K562 (cell line): ENCODE results near the gene JPH3. TPM values are rescaled to one million over a fixed set of nuclear protein-coding genes. Genes with fewer than 3 reads are reported as not detected.

Source experiments
- ATAC-seq: fragments of 200-7000 bp; cut with Tn5 transposase; 3 replicates; pipeline ENCODE4 v1.9.1; 2020; ENCODE audit warnings: moderate library complexity
- BruUV-seq: library from RNA; stranded (reverse); fragments of 400-500 nt; replicated peaks from 2 replicates; lab custom pipeline; 2021; lab: Mats Ljungman, UMichigan
- CTCF ChIA-PET: fragments of 300-600 bp; formaldehyde crosslinking; extraction: SDS; loops from one replicate; lab custom pipeline; 2021; ENCODE audit warnings: low intra/inter-chr PET ratio; lab: Yijun Ruan, JAX
- POLR2A ChIA-PET: fragments of 300-600, 350-650 bp; sonication (Branson Sonifier 250); formaldehyde crosslinking; extraction: SDS; loops from one replicate; lab custom pipeline; 2021; ENCODE audit warnings: antibody characterized with exemption, inconsistent platforms; lab: Yijun Ruan, JAX
- DNase-seq, 4 experiments: peaks; one replicate each; pipeline versions ENCODE4 v3.0.0 to v3.0.0-alpha.2; 2011 to 2018; ENCODE audit warnings: low spot score in 3 of 4, mixed read lengths in 3 of 4; ENCODE audit errors: extremely low read depth in 1 of 4
- FAIRE-seq: peaks from 2 replicates; lab custom pipeline; 2011; peaks lifted over from hg19 to GRCh38; lab: Jason Lieb, UNC
- H2AFZ ChIP-seq: 2 replicates; pipeline ENCODE4 v1.6.0; 2011; ENCODE audit warnings: low read depth, low read length, control low read depth, inconsistent platforms
- H3K27ac ChIP-seq: fragments of 200-600 bp; 3 replicates; pipeline ENCODE4 v1.8.0; 2011; ENCODE audit warnings: low read depth, mild to moderate bottlenecking, control low read depth, inconsistent platforms, low read length, moderate library complexity, mixed read lengths; ENCODE audit errors: extremely low read depth
- H3K27me3 ChIP-seq, 2 experiments: fragments of 300-600 bp in 1 of 2; 2 replicates in 1 of 2; 3 replicates in 1 of 2; pipeline versions ENCODE4 v1.6.0 to v1.8.0; 2011; ENCODE audit warnings: inconsistent platforms in 2 of 2, low read length in 2 of 2, mild to moderate bottlenecking in 1 of 2, mixed read lengths in 1 of 2, moderate library complexity in 1 of 2; ENCODE audit not compliant: control insufficient read depth in 2 of 2, insufficient read depth in 2 of 2
- H3K36me3 ChIP-seq: fragments of 300-600 bp; 3 replicates; pipeline ENCODE4 v1.8.0; 2011; ENCODE audit warnings: mild to moderate bottlenecking, low read length, inconsistent platforms; ENCODE audit not compliant: control insufficient read depth, insufficient read depth
- H3K4me1 ChIP-seq, 2 experiments: fragments of 200-600 bp in 1 of 2; replicated peaks in 1 of 2; 2 replicates in 1 of 2; 3 replicates in 1 of 2; pipeline versions ENCODE4 v1.5.1 to v1.8.0; 2011; ENCODE audit warnings: inconsistent platforms in 2 of 2, low read length in 2 of 2, mild to moderate bottlenecking in 1 of 2, mixed read lengths in 1 of 2, moderate library complexity in 1 of 2; ENCODE audit not compliant: control insufficient read depth in 2 of 2, insufficient read depth in 2 of 2
- H3K4me2 ChIP-seq: 2 replicates; pipeline ENCODE4 v1.6.1; 2011; ENCODE audit warnings: low read length, control low read depth, inconsistent platforms, mixed read lengths; ENCODE audit not compliant: insufficient read depth
- H3K4me3 ChIP-seq: fragments of 200-600 bp; sonication (generic), shearing (Covaris generic); 2 replicates; pipeline ENCODE4 v1.5.1; 2016; ENCODE audit warnings: control low read depth, inconsistent platforms
- H3K79me2 ChIP-seq: fragments of 200-600 bp; 3 replicates; pipeline ENCODE4 v1.8.0; 2011; ENCODE audit warnings: low read length, inconsistent platforms; ENCODE audit not compliant: control insufficient read depth, insufficient read depth
- H3K9ac ChIP-seq, 2 experiments: 2 replicates each; pipeline versions ENCODE4 v1.6.0 to v1.6.1; 2011; ENCODE audit warnings: low read depth in 2 of 2, low read length in 2 of 2, control low read depth in 1 of 2, inconsistent platforms in 1 of 2, mild to moderate bottlenecking in 1 of 2, mixed read lengths in 1 of 2; ENCODE audit not compliant: insufficient read depth in 1 of 2
- H3K9me1 ChIP-seq: one replicate; pipeline ENCODE4 v1.6.0; 2011; ENCODE audit warnings: inconsistent platforms, mild to moderate bottlenecking, low read length, moderate library complexity; ENCODE audit not compliant: control insufficient read depth, insufficient read depth
- H3K9me3 ChIP-seq: replicated peaks from 2 replicates; pipeline ENCODE4 v1.5.1; 2011; ENCODE audit warnings: low read depth, low read length, inconsistent platforms; ENCODE audit not compliant: control insufficient read depth, insufficient read depth
- H4K20me1 ChIP-seq: replicated peaks from 2 replicates; pipeline ENCODE4 v1.6.1; 2011; ENCODE audit warnings: low read length, inconsistent platforms, mixed read lengths; ENCODE audit not compliant: control insufficient read depth, insufficient read depth
- CCNT2 ChIP-seq: IDR thresholded peaks from 2 replicates; pipeline ENCODE4 v1.6.1; 2011; ENCODE audit warnings: borderline replicate concordance, low read depth, mild to moderate bottlenecking, moderate library complexity, mixed read lengths, low read length; ENCODE audit not compliant: insufficient read length; ENCODE audit errors: extremely low read depth
- EZH2 ChIP-seq: IDR thresholded peaks from 2 replicates; pipeline ENCODE4 v1.6.1; 2012; ENCODE audit warnings: low read depth, mild to moderate bottlenecking, inconsistent platforms, low read length, borderline replicate concordance
- HNRNPL ChIP-seq: fragments of 200-400 bp; formaldehyde crosslinking; IDR thresholded peaks from 2 replicates; pipeline ENCODE4 v1.6.1; 2017; ENCODE audit warnings: low read depth, mild to moderate bottlenecking, low read length
- KDM5B ChIP-seq: fragments of 200-600 bp; sonication (generic); IDR thresholded peaks from 2 replicates; pipeline ENCODE4 v1.6.1; 2012; ENCODE audit warnings: low read depth, mild to moderate bottlenecking, moderate library complexity, low read length, control low read depth, inconsistent platforms; ENCODE audit not compliant: insufficient replicate concordance
- NCOA2 ChIP-seq, 2 experiments: fragments of 450-650 bp; IDR thresholded peaks; 2 replicates each; pipeline ENCODE4 v1.6.1; 2018; ENCODE audit warnings: mild to moderate bottlenecking in 2 of 2, moderate library complexity in 1 of 2; ENCODE audit not compliant: partially characterized antibody in 2 of 2
- RCOR1 ChIP-seq, 2 experiments: IDR thresholded peaks; 2 replicates each; pipeline ENCODE4 v1.6.1; 2012; ENCODE audit warnings: low read depth in 2 of 2, low read length in 2 of 2, borderline replicate concordance in 1 of 2, improper control_type of control experiment in 1 of 2
- RREB1 ChIP-seq: fragments of 250-450 bp; sonication (Bioruptor Pico); IDR thresholded peaks from 2 replicates; pipeline ENCODE4 v1.4.0; 2020
- SAFB2 ChIP-seq: fragments of 200-400 bp; formaldehyde crosslinking; IDR thresholded peaks from 2 replicates; pipeline ENCODE4 v1.6.1; 2018; ENCODE audit warnings: borderline replicate concordance, low read length, low read depth, moderate library complexity; ENCODE audit not compliant: severe bottlenecking
- SMAD3 ChIP-seq: fragments of 450-650 bp; formaldehyde crosslinking; conservative IDR thresholded peaks from 2 replicates; pipeline ENCODE4 v1.4.0; 2020; ENCODE audit warnings: mild to moderate bottlenecking
- TCF3 ChIP-seq: sonication (generic); formaldehyde crosslinking; IDR thresholded peaks from 2 replicates; pipeline ENCODE4 v1.4.0; 2020; ENCODE audit warnings: mild to moderate bottlenecking, missing genetic modification reagents
- ZKSCAN8 ChIP-seq: fragments of 200-800 bp; sonication (Bioruptor generic); IDR thresholded peaks from 2 replicates; pipeline ENCODE4 v1.6.1; 2016; ENCODE audit warnings: missing genetic modification characterization, missing compliant biosample characterization
- ZNF146 ChIP-seq: IDR thresholded peaks from one replicate; pipeline ENCODE4 v1.6.1; 2018; ENCODE audit warnings: missing compliant biosample characterization; ENCODE audit not compliant: unreplicated experiment
- ZNF212 ChIP-seq: fragments of 450-650 bp; formaldehyde crosslinking; IDR thresholded peaks from 2 replicates; pipeline ENCODE4 v1.4.0; 2020; ENCODE audit warnings: mild to moderate bottlenecking
- ZNF24 ChIP-seq: fragments of 450-650 bp; IDR thresholded peaks from 2 replicates; pipeline ENCODE4 v1.6.1; 2016
- WGBS: fragments of 100-300 bp; shearing (Covaris generic); methylation state at CpG from one replicate; pipeline ENCODE4 v1.1.6; 2016; ENCODE audit warnings: low coverage, mixed read lengths; ENCODE audit not compliant: insufficient coverage; ENCODE audit errors: missing lambda C conversion rate; 5-methylcytosine and 5-hydroxymethylcytosine counted together
- in situ Hi-C: fragments of 300-500 bp; cut with MboI; formaldehyde crosslinking; loops from 4 replicates; pipeline ENCODE4 v1.15.0; 2018; ENCODE audit warnings: inconsistent platforms, mixed read lengths
- intact Hi-C: fragments of 100-400 bp; cut with micrococcal nuclease; formaldehyde crosslinking; loops from 2 replicates; pipeline ENCODE4 v1.14.2; 2022
- polyA plus RNA-seq, 8 experiments: library from polyadenylated mRNA; depleted of rRNA in 4 of 8; stranded (reverse) in 5 of 8; unstranded in 3 of 8; fragments of >200 nt; fragmentation: Nextera tagmentation in 2 of 8; fragmentation: Illumina TruSeq in 1 of 8; extraction: Ambion mirVana in 2 of 8; extraction: Trizol in 1 of 8; gene quantifications; 2 replicates each; pipeline versions ENCODE4 v1.2.1 to v1.2.3, GENCODE V29; 2011 to 2014; ENCODE audit warnings: inconsistent platforms in 1 of 8, missing spikeins in 1 of 8
- total RNA-seq, 7 experiments: library from RNA; depleted of rRNA in 6 of 7; stranded (reverse); fragments of >200 nt in 6 of 7; fragmentation: Illumina TruSeq in 2 of 7; extraction: Trizol in 2 of 7; gene quantifications; 2 replicates each; pipeline versions ENCODE4 v1.2.1 to v1.2.3, GENCODE V29; 2011 to 2021; ENCODE audit warnings: low replicate concordance in 1 of 7

Gene JPH3
- total and polyA plus RNA-seq, 9 of the 15 experiments (the other 6 are each of a cell fraction or from before 2014, with no cell fraction given) = 0.01 TPM; not detected in 8

- peaks cover 0 to 23% of the 10 kb centered on the region in 2 experiments; a peak in 3 of 5 replicates for H3K4me1 ChIP-seq
- FAIRE-seq = no peak
- H3K27ac ChIP-seq = no peak overlapping the region
- ChIA-PET POLR2A (interaction anchor here (0.6 kb wide), 1 partner anchor 190 kb away, joined by 3 read pairs; no protein-coding TSS in a partner anchor), CTCF (no interaction called here)
- 6% methylated on average over 18 of the region's 18 CpGs for WGBS
- BruUV-seq = no TSS peak
- no peaks in the 10 kb centered on the region for H3K79me2 ChIP-seq
- TF ChIP-seq ZKSCAN8 (CRISPR knock-in tag) = no peak
- TF ChIP-seq KDM5B = no peak
- no peak for TF ChIP-seq ZNF146 (CRISPR knock-in tag)
- TF ChIP-seq SMAD3 = no peak
- no peak for TF ChIP-seq EZH2
- TF ChIP-seq CCNT2 = no peak
- no peak for TF ChIP-seq RREB1
- TF ChIP-seq ZNF212 (CRISPR knock-in tag) = no peak
- TF ChIP-seq RCOR1 (IDR thresholded peaks at IDR 0.05; ENCODE audit: borderline replicate concordance in 1 of 2, low read depth in 2 of 2, low read length in 2 of 2) = no peak
- TF ChIP-seq NCOA2 (IDR thresholded peaks at IDR 0.05; ENCODE audit: partially characterized antibody in 2 of 2) = no peak
- no peak for TF ChIP-seq TCF3 (CRISPR knock-in tag)
- no peak for TF ChIP-seq HNRNPL
- no peak for TF ChIP-seq SAFB2
- no peak for TF ChIP-seq ZNF24
- no peak for DNase-seq
- H3K9ac ChIP-seq = no peak overlapping the region
- in situ Hi-C loops (no loop called here), intact Hi-C loops (loop anchor here (5.0 kb wide), 1 partner anchor 84 kb away; no protein-coding TSS in a partner anchor)
- peaks cover 45 to 81% of the 10 kb centered on the region in 2 experiments for H3K27me3 ChIP-seq
- H3K4me3 ChIP-seq = no peak overlapping the region
- no peak overlapping the region for H3K4me2 ChIP-seq
- no peak for ATAC-seq
- H3K9me3 ChIP-seq = no peaks in the 10 kb centered on the region
- H3K9me1 ChIP-seq = peaks cover 3% of the 10 kb centered on the region
- no peak overlapping the region for H2AFZ ChIP-seq
- H4K20me1 ChIP-seq = peaks cover 17% of the 10 kb centered on the region; the same call in 1 of the 2 replicates
- H3K36me3 ChIP-seq = no peaks in the 10 kb centered on the region
Measured at GRCh38 chr16:87552772-87553573, 49.3 kb upstream of the JPH3 start.
